Keratinocyte (primary cell): ENCODE measurements around the gene ACOXL. TPM values are rescaled to one million over a fixed set of nuclear protein-coding genes. Genes with fewer than 3 reads are reported as not detected.

ENCODE experiments used
- DNase-seq: peaks from one replicate; pipeline ENCODE4 v3.0.0-alpha.2; 2011; ENCODE audit warnings: low read depth, missing footprints, low spot score
- FAIRE-seq: peaks from 2 replicates; lab custom pipeline; 2011; peaks lifted over from hg19 to GRCh38; lab: Jason Lieb, UNC
- H2AFZ ChIP-seq: 2 replicates; pipeline ENCODE4 v1.6.0; 2012; ENCODE audit warnings: low read length, control low read depth, inconsistent platforms; ENCODE audit not compliant: control insufficient read depth
- H3K27ac ChIP-seq: 2 replicates; pipeline ENCODE4 v1.5.1; 2011; ENCODE audit warnings: low read length; ENCODE audit not compliant: control insufficient read depth, insufficient read depth
- H3K27me3 ChIP-seq: 3 replicates; pipeline ENCODE4 v1.6.0; 2011; ENCODE audit warnings: low read length; ENCODE audit not compliant: control insufficient read depth, insufficient read depth; ENCODE audit errors: extremely low read depth
- H3K36me3 ChIP-seq, 2 experiments: 2 replicates in 1 of 2; 3 replicates in 1 of 2; pipeline ENCODE4 v1.5.1; 2011; ENCODE audit warnings: low read length in 2 of 2, mild to moderate bottlenecking in 1 of 2; ENCODE audit not compliant: control insufficient read depth in 2 of 2, insufficient read depth in 2 of 2; ENCODE audit errors: extremely low read depth in 1 of 2
- H3K4me1 ChIP-seq: 3 replicates; pipeline ENCODE4 v1.5.1; 2011; ENCODE audit warnings: low read length; ENCODE audit not compliant: control insufficient read depth, insufficient read depth; ENCODE audit errors: extremely low read depth
- H3K4me2 ChIP-seq: 3 replicates; pipeline ENCODE4 v1.6.0; 2011; ENCODE audit warnings: low read depth, low read length; ENCODE audit not compliant: control insufficient read depth, insufficient read depth; ENCODE audit errors: extremely low read depth
- H3K4me3 ChIP-seq, 3 experiments: fragments of 200-600 bp in 1 of 3; sonication (generic) in 1 of 3; 2 replicates in 2 of 3; 3 replicates in 1 of 3; pipeline ENCODE4 v1.5.1; 2011 to 2016; ENCODE audit warnings: low read length in 3 of 3, mild to moderate bottlenecking in 3 of 3, control low read depth in 2 of 3, inconsistent platforms in 1 of 3, low read depth in 1 of 3, mixed read lengths in 1 of 3, mixed run types in 1 of 3, moderate library complexity in 1 of 3; ENCODE audit not compliant: control insufficient read depth in 2 of 3, insufficient read depth in 2 of 3; ENCODE audit errors: extremely low read depth in 1 of 3
- H3K79me2 ChIP-seq: 2 replicates; pipeline ENCODE4 v1.6.0; 2012; ENCODE audit warnings: low read length; ENCODE audit not compliant: control insufficient read depth, insufficient read depth
- H3K9ac ChIP-seq: 3 replicates; pipeline ENCODE4 v1.6.0; 2011; ENCODE audit warnings: low read length; ENCODE audit not compliant: control insufficient read depth, insufficient read depth; ENCODE audit errors: extremely low read depth
- H3K9me1 ChIP-seq: 3 replicates; pipeline ENCODE4 v1.6.0; 2011; ENCODE audit warnings: low read length; ENCODE audit not compliant: control insufficient read depth, insufficient read depth; ENCODE audit errors: extremely low read depth
- H3K9me3 ChIP-seq: 2 replicates; pipeline ENCODE4 v1.5.1; 2012; ENCODE audit warnings: low read depth, low read length; ENCODE audit not compliant: control insufficient read depth
- H4K20me1 ChIP-seq: 3 replicates; pipeline ENCODE4 v1.6.0; 2011; ENCODE audit warnings: low read length; ENCODE audit not compliant: control insufficient read depth, insufficient read depth; ENCODE audit errors: extremely low read depth
- EZH2 ChIP-seq: IDR thresholded peaks from one replicate; pipeline ENCODE4 v1.6.1; 2012; ENCODE audit warnings: inconsistent platforms, mild to moderate bottlenecking, low read length, moderate library complexity
- dilution Hi-C: fragments of 300-500 bp; cut with MboI; formaldehyde crosslinking; loops from one replicate; pipeline ENCODE4 v1.7.0; 2020; ENCODE audit warnings: low sequenced_read_pairs; ENCODE audit not compliant: extremely low pct_ligation_motif_present
- polyA plus RNA-seq, 5 experiments: library from polyadenylated mRNA; depleted of rRNA in 3 of 5; stranded (reverse) in 3 of 5; stranded (forward) in 1 of 5; unstranded in 1 of 5; fragments of >200 nt; gene quantifications; 1 replicate in 1 of 5; 2 replicates in 3 of 5; 3 replicates in 1 of 5; pipeline versions ENCODE4 v1.2.1 to v1.2.3, GENCODE V29; 2011 to 2012; ENCODE audit warnings: missing spikeins in 2 of 5, low read depth in 1 of 5, low replicate concordance in 1 of 5
- TF ChIP-seq, protein P1 (sequence below), 3 experiments: IDR thresholded peaks in 1 of 3; conservative IDR thresholded peaks in 1 of 3; optimal IDR thresholded peaks in 1 of 3; 2 replicates in 2 of 3; 3 replicates in 1 of 3; pipeline versions ENCODE3 to v1.5.1; 2011; ENCODE audit warnings: low read length in 3 of 3, mild to moderate bottlenecking in 3 of 3, moderate library complexity in 2 of 3, control low read depth in 1 of 3, inconsistent platforms in 1 of 3; ENCODE audit not compliant: insufficient read depth in 2 of 3; ENCODE audit errors: extremely low read depth in 1 of 3

ACOXL gene
- polyA plus RNA-seq, 1 donor (not counting 4 experiments of a cell fraction or from before 2014, with no cell fraction given), result 0.04 TPM

DNA sequence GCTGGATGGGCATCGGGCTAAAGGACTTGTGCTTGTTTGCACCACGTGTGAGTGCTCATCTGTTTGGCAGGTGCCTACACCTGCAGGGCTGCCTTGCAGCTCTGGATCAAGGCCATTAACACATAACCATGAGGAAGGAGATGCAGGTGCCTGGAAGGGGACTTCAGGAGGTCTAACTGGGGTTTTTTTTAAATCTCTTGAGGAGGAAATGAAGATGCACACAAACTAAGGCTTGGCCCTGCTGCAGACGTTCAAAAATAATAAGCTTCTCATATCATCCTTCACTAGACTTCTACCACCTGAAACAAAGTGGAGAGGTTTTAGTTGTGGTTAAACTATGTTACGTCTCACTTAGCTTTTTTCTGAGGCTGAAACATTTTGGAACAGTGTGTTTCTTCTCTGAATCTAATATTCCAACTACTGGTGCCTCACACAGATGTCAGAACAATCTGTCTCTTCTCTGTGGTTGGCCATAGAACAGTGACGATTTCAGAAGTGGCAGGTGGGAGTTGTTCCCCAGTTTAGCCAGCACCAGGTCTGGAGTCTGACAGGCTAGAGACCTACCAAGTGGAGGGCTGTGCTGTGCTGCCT lies 424.8 kb downstream of the ACOXL start:
- no peak overlapping the region for H3K9ac ChIP-seq
- no peak overlapping the region for H3K27ac ChIP-seq
- DNase-seq, result no peak
- H3K4me1 ChIP-seq, result peaks cover 25% of the 10 kb centered on the region
- peaks cover 1% of the 10 kb centered on the region for H3K79me2 ChIP-seq
- no peak for FAIRE-seq
- dilution Hi-C loops, result no loop called here
- no peak overlapping the region for H3K4me2 ChIP-seq
- no peak overlapping the region for H3K4me3 ChIP-seq
- no peaks in the 10 kb centered on the region for H3K9me3 ChIP-seq
- peaks cover 0 to 2% of the 10 kb centered on the region in 2 experiments for H3K36me3 ChIP-seq
- no peak overlapping the region for H2AFZ ChIP-seq
- no peak for TF ChIP-seq EZH2
- TF ChIP-seq, protein P1, sequence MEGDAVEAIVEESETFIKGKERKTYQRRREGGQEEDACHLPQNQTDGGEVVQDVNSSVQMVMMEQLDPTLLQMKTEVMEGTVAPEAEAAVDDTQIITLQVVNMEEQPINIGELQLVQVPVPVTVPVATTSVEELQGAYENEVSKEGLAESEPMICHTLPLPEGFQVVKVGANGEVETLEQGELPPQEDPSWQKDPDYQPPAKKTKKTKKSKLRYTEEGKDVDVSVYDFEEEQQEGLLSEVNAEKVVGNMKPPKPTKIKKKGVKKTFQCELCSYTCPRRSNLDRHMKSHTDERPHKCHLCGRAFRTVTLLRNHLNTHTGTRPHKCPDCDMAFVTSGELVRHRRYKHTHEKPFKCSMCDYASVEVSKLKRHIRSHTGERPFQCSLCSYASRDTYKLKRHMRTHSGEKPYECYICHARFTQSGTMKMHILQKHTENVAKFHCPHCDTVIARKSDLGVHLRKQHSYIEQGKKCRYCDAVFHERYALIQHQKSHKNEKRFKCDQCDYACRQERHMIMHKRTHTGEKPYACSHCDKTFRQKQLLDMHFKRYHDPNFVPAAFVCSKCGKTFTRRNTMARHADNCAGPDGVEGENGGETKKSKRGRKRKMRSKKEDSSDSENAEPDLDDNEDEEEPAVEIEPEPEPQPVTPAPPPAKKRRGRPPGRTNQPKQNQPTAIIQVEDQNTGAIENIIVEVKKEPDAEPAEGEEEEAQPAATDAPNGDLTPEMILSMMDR (optimal IDR thresholded peaks at IDR 0.05 in 1 of 3, IDR thresholded peaks at IDR 0.05 in 1 of 3, conservative IDR thresholded peaks at IDR 0.05 in 1 of 3; ENCODE audit: extremely low read depth in 1 of 3, insufficient read depth in 2 of 3, low read length in 3 of 3), result no peak
- no peaks in the 10 kb centered on the region for H4K20me1 ChIP-seq
- H3K9me1 ChIP-seq, result peaks cover 2% of the 10 kb centered on the region
- H3K27me3 ChIP-seq, result no peaks in the 10 kb centered on the region

- Histone ChIP-seq H3K27me3 (no peaks in the 10 kb centered on the region), H3K4me3 (no peak overlapping the region), H3K9me1 (peaks cover 2% of the 10 kb centered on the region), H4K20me1 (no peaks in the 10 kb centered on the region), H3K36me3 (no peaks in the 10 kb centered on the region), H2AFZ (no peak overlapping the region), H3K4me1 (peaks cover 25% of the 10 kb centered on the region), H3K4me2 (no peak overlapping the region), H3K9ac (no peak overlapping the region), H3K9me3 (no peaks in the 10 kb centered on the region), H3K27ac (no peak overlapping the region), H3K79me2 (peaks cover 1% of the 10 kb centered on the region)
- DNase-seq, result no peak
- dilution Hi-C loops, result no loop called here
- no peak for FAIRE-seq
- TF ChIP-seq EZH2, result no peak
- TF ChIP-seq, protein P1 (optimal IDR thresholded peaks at IDR 0.05 in 1 of 3, IDR thresholded peaks at IDR 0.05 in 1 of 3, conservative IDR thresholded peaks at IDR 0.05 in 1 of 3; ENCODE audit: extremely low read depth in 1 of 3, insufficient read depth in 2 of 3, low read length in 3 of 3), result no peak
Observed at GRCh38 chr2:111157798-111158197, 425.4 kb downstream of the ACOXL start.
